ENCODE data around the gene IDE. TPM values are rescaled to one million over a fixed set of nuclear protein-coding genes. Genes with fewer than 3 reads are reported as not detected.

Gene IDE
- total and polyA plus RNA-seq, 2 of the 13 experiments (the other 11 are each of a cell fraction or from before 2014, with no cell fraction given), result 16.1 to 52.1 TPM

DNA sequence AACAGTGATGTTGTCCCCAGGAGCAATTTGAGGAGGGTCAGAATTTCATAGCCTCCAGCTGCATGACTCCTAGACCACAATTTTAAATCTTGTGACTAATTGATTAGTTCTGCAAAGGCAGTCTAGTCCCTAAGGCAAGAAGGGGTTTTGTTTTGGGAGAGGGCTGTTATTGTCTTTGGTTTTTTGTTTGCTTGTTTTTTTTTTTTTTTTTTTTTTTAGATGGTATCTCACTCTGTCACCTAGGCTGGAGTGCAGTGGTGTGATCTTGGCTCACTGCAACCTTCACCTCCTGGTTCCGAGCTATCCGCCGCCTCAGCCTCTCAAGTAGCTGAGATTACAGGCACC lies 165.9 kb downstream of the IDE start:
- no peak overlapping the region for H2AFZ ChIP-seq (ENCODE audit: low read length)
- no peaks in the 10 kb centered on the region for H3K79me2 ChIP-seq (ENCODE audit: insufficient read depth, low read length)
- H3K4me2 ChIP-seq (ENCODE audit: low read depth, low read length), result no peak overlapping the region
- no peaks in the 10 kb centered on the region for H4K20me1 ChIP-seq (ENCODE audit: insufficient read depth, low read length)
- no peak overlapping the region for H3K27ac ChIP-seq (ENCODE audit: extremely low read length, insufficient read depth, low read length)
- DNase-seq (ENCODE audit: low spot score), result no peak
- ChIA-PET POLR2A (no interaction called here), CTCF (ENCODE audit: low intra/inter-chr PET ratio, low total read pairs) (no interaction called here)
- no TSS peak for BruUV-seq (replicated peaks)
- no peaks in the 10 kb centered on the region for H3K9me3 ChIP-seq (ENCODE audit: low read length)
- H3K4me3 ChIP-seq (replicated peaks in 1 of 3; ENCODE audit: insufficient read depth in 1 of 3, low read depth in 2 of 3, low read length in 3 of 3), result no peak overlapping the region
- no peak for FAIRE-seq
- in situ Hi-C loops (cut with HindIII; ENCODE audit: extremely low pct_ligation_motif_present, low pct_unique_long_range_greater_than_20kb) (no loop called here), intact Hi-C loops (cut with micrococcal nuclease; ENCODE audit: unreplicated experiment) (no loop called here)
- H3K36me3 ChIP-seq (replicated peaks in 1 of 2; ENCODE audit: control insufficient read depth in 1 of 2, insufficient read depth in 2 of 2, low read length in 2 of 2), result no peaks in the 10 kb centered on the region
- no peaks in the 10 kb centered on the region for H3K4me1 ChIP-seq (ENCODE audit: insufficient read depth, low read length)
- no peak for ATAC-seq
- TF ChIP-seq ZNF772 (CRISPR knock-in tag; IDR thresholded peaks at IDR 0.05) (no peak), CENPT (CRISPR knock-in tag; IDR thresholded peaks at IDR 0.05; ENCODE audit: low read depth) (no peak), ZNF143 (CRISPR knock-in tag; IDR thresholded peaks at IDR 0.05) (no peak), MAX (IDR thresholded peaks at IDR 0.05) (no peak), FOSL1 (CRISPR knock-in tag; IDR thresholded peaks at IDR 0.05; ENCODE audit: borderline replicate concordance) (no peak), MTF2 (CRISPR knock-in tag; IDR thresholded peaks at IDR 0.05; ENCODE audit: borderline replicate concordance) (no peak), POLR2AphosphoS5 (IDR thresholded peaks at IDR 0.05; ENCODE audit: low read depth, low read length) (no peak), SMC3 (IDR thresholded peaks at IDR 0.05; ENCODE audit: low read length) (no peak), SRF (IDR thresholded peaks at IDR 0.05; ENCODE audit: low read depth, low read length) (no peak), RAD21 (CRISPR knock-in tag; IDR thresholded peaks at IDR 0.05) (no peak), POLR2A (IDR thresholded peaks at IDR 0.05; ENCODE audit: insufficient read depth in 1 of 2, low read depth in 2 of 2, low read length in 2 of 2) (no peak)
- TF ChIP-seq, protein P1, sequence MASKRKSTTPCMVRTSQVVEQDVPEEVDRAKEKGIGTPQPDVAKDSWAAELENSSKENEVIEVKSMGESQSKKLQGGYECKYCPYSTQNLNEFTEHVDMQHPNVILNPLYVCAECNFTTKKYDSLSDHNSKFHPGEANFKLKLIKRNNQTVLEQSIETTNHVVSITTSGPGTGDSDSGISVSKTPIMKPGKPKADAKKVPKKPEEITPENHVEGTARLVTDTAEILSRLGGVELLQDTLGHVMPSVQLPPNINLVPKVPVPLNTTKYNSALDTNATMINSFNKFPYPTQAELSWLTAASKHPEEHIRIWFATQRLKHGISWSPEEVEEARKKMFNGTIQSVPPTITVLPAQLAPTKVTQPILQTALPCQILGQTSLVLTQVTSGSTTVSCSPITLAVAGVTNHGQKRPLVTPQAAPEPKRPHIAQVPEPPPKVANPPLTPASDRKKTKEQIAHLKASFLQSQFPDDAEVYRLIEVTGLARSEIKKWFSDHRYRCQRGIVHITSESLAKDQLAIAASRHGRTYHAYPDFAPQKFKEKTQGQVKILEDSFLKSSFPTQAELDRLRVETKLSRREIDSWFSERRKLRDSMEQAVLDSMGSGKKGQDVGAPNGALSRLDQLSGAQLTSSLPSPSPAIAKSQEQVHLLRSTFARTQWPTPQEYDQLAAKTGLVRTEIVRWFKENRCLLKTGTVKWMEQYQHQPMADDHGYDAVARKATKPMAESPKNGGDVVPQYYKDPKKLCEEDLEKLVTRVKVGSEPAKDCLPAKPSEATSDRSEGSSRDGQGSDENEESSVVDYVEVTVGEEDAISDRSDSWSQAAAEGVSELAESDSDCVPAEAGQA (IDR thresholded peaks at IDR 0.05; ENCODE audit: low read depth), result no peak
- TF ChIP-seq, protein P1 (CRISPR knock-in tag; IDR thresholded peaks at IDR 0.05; ENCODE audit: borderline replicate concordance), result no peak
- no peaks in the 10 kb centered on the region; a peak in 1 of 5 replicates for H3K27me3 ChIP-seq (ENCODE audit: control insufficient read depth in 1 of 2, insufficient read depth in 2 of 2, low read length in 2 of 2)
- no peak overlapping the region for H3K9ac ChIP-seq (ENCODE audit: insufficient read depth, low read depth, low read length)
- WGBS (ENCODE audit: low lambda C conversion rate), result 94% methylated on average over 3 of the region's 3 CpGs

Measured in HepG2 (cell line).